HepG2 (cell line): ENCODE data around the gene SINHCAF. TPM values are rescaled to one million over a fixed set of nuclear protein-coding genes. Genes with fewer than 3 reads are reported as not detected.

ENCODE experiments used
- BHLHE40 ChIP-seq: IDR thresholded peaks from 2 replicates; pipeline ENCODE4 v1.6.1; 2011; ENCODE audit warnings: low read length, improper control_type of control experiment
- HDAC2 ChIP-seq: sonication (generic); formaldehyde crosslinking; IDR thresholded peaks from 2 replicates; pipeline ENCODE4 v1.4.0; 2020; ENCODE audit warnings: missing genetic modification reagents
- MAFK ChIP-seq, 2 experiments: IDR thresholded peaks in 1 of 2; conservative IDR thresholded peaks in 1 of 2; 2 replicates each; pipeline ENCODE4 v1.6.1; 2011; ENCODE audit warnings: improper control_type of control experiment in 2 of 2, low read length in 2 of 2
- MED13 ChIP-seq: sonication (generic); formaldehyde crosslinking; IDR thresholded peaks from 2 replicates; pipeline ENCODE4 v1.5.0; 2020; ENCODE audit warnings: missing genetic modification reagents
- NFYB ChIP-seq: sonication (generic); formaldehyde crosslinking; IDR thresholded peaks from 2 replicates; pipeline ENCODE4 v1.4.0; 2020; ENCODE audit warnings: missing genetic modification reagents
- PCBP1 ChIP-seq: fragments of 200-400 bp; formaldehyde crosslinking; IDR thresholded peaks from 2 replicates; pipeline ENCODE4 v1.6.1; 2017; ENCODE audit warnings: mild to moderate bottlenecking, low read depth, low read length, borderline replicate concordance
- PHF8 ChIP-seq: sonication (generic); formaldehyde crosslinking; IDR thresholded peaks from 2 replicates; pipeline ENCODE4 v1.5.0; 2020; ENCODE audit warnings: missing genetic modification reagents
- SOX13 ChIP-seq, 3 experiments: fragments of 450-650 bp in 1 of 3; sonication (generic) in 1 of 3; formaldehyde crosslinking in 1 of 3; IDR thresholded peaks in 2 of 3; conservative IDR thresholded peaks in 1 of 3; 2 replicates each; pipeline versions ENCODE4 v1.5.0 to v1.6.1; 2016 to 2020; ENCODE audit warnings: antibody characterized with exemption in 1 of 3, mild to moderate bottlenecking in 1 of 3, missing compliant biosample characterization in 1 of 3, missing genetic modification reagents in 1 of 3, moderate library complexity in 1 of 3
- TCF7L2 ChIP-seq: IDR thresholded peaks from 2 replicates; pipeline ENCODE4 v1.6.1; 2011; ENCODE audit warnings: mild to moderate bottlenecking, low read depth, low read length, moderate library complexity
- TOPORS ChIP-seq: sonication (generic); formaldehyde crosslinking; IDR thresholded peaks from 2 replicates; pipeline ENCODE4 v1.8.0; 2023; ENCODE audit warnings: mild to moderate bottlenecking, missing genetic modification reagents
- TRIM24 ChIP-seq: sonication (generic); formaldehyde crosslinking; IDR thresholded peaks from 2 replicates; pipeline ENCODE4 v1.8.0; 2022; ENCODE audit warnings: mild to moderate bottlenecking, missing genetic modification reagents
- ZEB1 ChIP-seq: IDR thresholded peaks from 2 replicates; pipeline ENCODE4 v1.6.1; 2012; ENCODE audit warnings: mild to moderate bottlenecking, low read depth, inconsistent platforms; ENCODE audit not compliant: insufficient replicate concordance
- ZNF12 ChIP-seq: sonication (generic); formaldehyde crosslinking; IDR thresholded peaks from 2 replicates; pipeline ENCODE4 v1.5.0; 2020; ENCODE audit warnings: missing genetic modification reagents
- ZNF225 ChIP-seq: sonication (generic); formaldehyde crosslinking; IDR thresholded peaks from 2 replicates; pipeline ENCODE4 v1.4.0; 2020; ENCODE audit warnings: mild to moderate bottlenecking, missing genetic modification reagents
- ZNF235 ChIP-seq: sonication (generic); formaldehyde crosslinking; IDR thresholded peaks from 2 replicates; pipeline ENCODE4 v1.8.1; 2023; ENCODE audit warnings: mild to moderate bottlenecking, missing genetic modification reagents, borderline replicate concordance
- ZNF567 ChIP-seq: sonication (generic); formaldehyde crosslinking; IDR thresholded peaks from 2 replicates; pipeline ENCODE4 v1.8.1; 2023; ENCODE audit warnings: mild to moderate bottlenecking, missing genetic modification reagents, borderline replicate concordance
- ZNF598 ChIP-seq: sonication (generic); formaldehyde crosslinking; IDR thresholded peaks from 2 replicates; pipeline ENCODE4 v1.5.1; 2020; ENCODE audit warnings: mild to moderate bottlenecking, missing genetic modification reagents, borderline replicate concordance
- ZNF839 ChIP-seq: sonication (generic); formaldehyde crosslinking; IDR thresholded peaks from 2 replicates; pipeline ENCODE4 v1.4.0; 2020; ENCODE audit warnings: missing genetic modification reagents, mild to moderate bottlenecking, borderline replicate concordance
- ZNF878 ChIP-seq: sonication (generic); formaldehyde crosslinking; IDR thresholded peaks from 2 replicates; pipeline ENCODE4 v1.8.1; 2023; ENCODE audit warnings: mild to moderate bottlenecking, missing genetic modification reagents, moderate library complexity
- ZSCAN12 ChIP-seq: sonication (generic); formaldehyde crosslinking; IDR thresholded peaks from 2 replicates; pipeline ENCODE4 v1.9.0; 2021; ENCODE audit warnings: mild to moderate bottlenecking, missing genetic modification reagents
- polyA plus RNA-seq, 8 experiments: library from polyadenylated mRNA; depleted of rRNA in 3 of 8; stranded (reverse) in 7 of 8; unstranded in 1 of 8; fragments of >200 nt; fragmentation: Illumina TruSeq in 4 of 8; extraction: Trizol in 4 of 8; gene quantifications; 2 replicates each; pipeline versions ENCODE4 v1.2.1 to v1.2.3, GENCODE V29; 2011 to 2016; ENCODE audit warnings: low read depth in 4 of 8, missing spikeins in 1 of 8, mixed read lengths in 1 of 8; ENCODE audit not compliant: insufficient read depth in 1 of 8
- total RNA-seq, 5 experiments: library from RNA; depleted of rRNA; stranded (reverse); fragments of >200 nt; fragmentation: Illumina TruSeq; extraction: Trizol; gene quantifications; 2 replicates each; pipeline ENCODE4 v1.2.3, GENCODE V29; 2016; ENCODE audit warnings: low read depth in 1 of 5
- TF ChIP-seq, protein P1 (sequence below), 2 experiments: sonication (generic) in 1 of 2; formaldehyde crosslinking in 1 of 2; IDR thresholded peaks; 2 replicates each; pipeline versions ENCODE4 v1.6.1 to v1.9.0; 2014 to 2022; ENCODE audit warnings: antibody characterized with exemption in 1 of 2, borderline replicate concordance in 1 of 2, inconsistent platforms in 1 of 2, low read depth in 1 of 2, missing genetic modification reagents in 1 of 2
- TF ChIP-seq, protein P2 (sequence below): IDR thresholded peaks from 2 replicates; pipeline ENCODE4 v1.6.1; 2016; ENCODE audit warnings: missing biosample characterization, missing genetic modification reagents, low read depth
- TF ChIP-seq, protein P3 (sequence below): sonication (generic); formaldehyde crosslinking; IDR thresholded peaks from 2 replicates; pipeline ENCODE4 v1.9.0; 2021; ENCODE audit warnings: missing genetic modification reagents, borderline replicate concordance

Gene SINHCAF
- total and polyA plus RNA-seq, 2 of the 13 experiments (the other 11 are each of a cell fraction or from before 2014, with no cell fraction given): 54.6 to 97.8 TPM

DNA sequence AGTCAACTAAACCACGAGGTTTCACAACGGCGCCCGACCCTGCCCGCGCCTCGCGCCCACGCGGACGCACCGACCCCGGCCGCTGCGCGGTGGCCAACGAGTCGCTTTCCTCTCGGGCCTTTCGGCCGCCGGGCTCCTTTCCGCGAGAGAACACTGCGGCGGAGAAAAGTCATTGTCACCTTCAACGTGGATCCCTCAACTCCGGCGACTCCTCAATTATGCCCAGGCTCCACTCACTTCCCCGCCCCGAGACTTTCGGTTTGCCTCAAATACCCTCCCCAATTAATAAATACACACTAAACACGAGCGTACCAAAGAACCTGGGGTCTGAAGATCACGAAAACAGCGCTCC lies 450 bp downstream of the SINHCAF start (continued):
- TF ChIP-seq, protein P1, sequence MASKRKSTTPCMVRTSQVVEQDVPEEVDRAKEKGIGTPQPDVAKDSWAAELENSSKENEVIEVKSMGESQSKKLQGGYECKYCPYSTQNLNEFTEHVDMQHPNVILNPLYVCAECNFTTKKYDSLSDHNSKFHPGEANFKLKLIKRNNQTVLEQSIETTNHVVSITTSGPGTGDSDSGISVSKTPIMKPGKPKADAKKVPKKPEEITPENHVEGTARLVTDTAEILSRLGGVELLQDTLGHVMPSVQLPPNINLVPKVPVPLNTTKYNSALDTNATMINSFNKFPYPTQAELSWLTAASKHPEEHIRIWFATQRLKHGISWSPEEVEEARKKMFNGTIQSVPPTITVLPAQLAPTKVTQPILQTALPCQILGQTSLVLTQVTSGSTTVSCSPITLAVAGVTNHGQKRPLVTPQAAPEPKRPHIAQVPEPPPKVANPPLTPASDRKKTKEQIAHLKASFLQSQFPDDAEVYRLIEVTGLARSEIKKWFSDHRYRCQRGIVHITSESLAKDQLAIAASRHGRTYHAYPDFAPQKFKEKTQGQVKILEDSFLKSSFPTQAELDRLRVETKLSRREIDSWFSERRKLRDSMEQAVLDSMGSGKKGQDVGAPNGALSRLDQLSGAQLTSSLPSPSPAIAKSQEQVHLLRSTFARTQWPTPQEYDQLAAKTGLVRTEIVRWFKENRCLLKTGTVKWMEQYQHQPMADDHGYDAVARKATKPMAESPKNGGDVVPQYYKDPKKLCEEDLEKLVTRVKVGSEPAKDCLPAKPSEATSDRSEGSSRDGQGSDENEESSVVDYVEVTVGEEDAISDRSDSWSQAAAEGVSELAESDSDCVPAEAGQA (IDR thresholded peaks at IDR 0.05; ENCODE audit: low read depth): no peak
- TF ChIP-seq, protein P1 (CRISPR knock-in tag; IDR thresholded peaks at IDR 0.05; ENCODE audit: borderline replicate concordance): peak; percentile 24; the same call in 1 of the 2 replicates
- no peak for TF ChIP-seq ZNF839
- no peak for TF ChIP-seq ZNF235 (CRISPR knock-in tag)
- no peak for TF ChIP-seq BHLHE40
- TF ChIP-seq ZNF598 (CRISPR knock-in tag): 0 out of 2 replicates have a peak, but pooled peaks have one; percentile 30
- no peak for TF ChIP-seq ZNF225 (CRISPR knock-in tag)
- TF ChIP-seq HDAC2: peak; percentile 5; the same call in 1 of the 2 replicates
- peak; percentile 45; the same call in 1 of the 2 replicates for TF ChIP-seq TOPORS (CRISPR knock-in tag)
- peak; percentile 8 for TF ChIP-seq PHF8
- TF ChIP-seq TCF7L2: no peak
- TF ChIP-seq SOX13 (IDR thresholded peaks at IDR 0.05): no peak
- TF ChIP-seq SOX13 (CRISPR knock-in tag; conservative IDR thresholded peaks at IDR 0.05 in 1 of 2, IDR thresholded peaks at IDR 0.05 in 1 of 2): no peak
- TF ChIP-seq MAFK (conservative IDR thresholded peaks at IDR 0.05 in 1 of 2, IDR thresholded peaks at IDR 0.05 in 1 of 2; ENCODE audit: low read length in 2 of 2): no peak
- TF ChIP-seq, protein P2, sequence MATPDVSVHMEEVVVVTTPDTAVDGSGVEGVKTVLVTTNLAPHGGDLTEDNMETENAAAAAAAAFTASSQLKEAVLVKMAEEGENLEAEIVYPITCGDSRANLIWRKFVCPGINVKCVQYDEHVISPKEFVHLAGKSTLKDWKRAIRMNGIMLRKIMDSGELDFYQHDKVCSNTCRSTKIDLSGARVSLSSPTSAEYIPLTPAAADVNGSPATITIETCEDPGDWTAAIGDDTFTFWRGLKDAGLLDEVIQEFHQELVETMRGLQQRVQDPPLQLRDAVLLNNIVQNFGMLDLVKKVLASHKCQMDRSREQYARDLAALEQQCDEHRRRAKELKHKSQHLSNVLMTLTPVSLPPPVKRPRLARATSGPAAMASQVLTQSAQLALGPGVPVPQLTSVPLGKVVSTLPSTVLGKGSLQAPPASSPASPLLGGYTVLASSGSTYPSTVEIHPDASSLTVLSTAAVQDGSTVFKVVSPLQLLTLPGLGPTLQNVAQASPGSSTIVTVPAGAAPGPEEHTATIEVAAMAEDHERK (CRISPR knock-in tag): no peak
- TF ChIP-seq ZNF567 (CRISPR knock-in tag): no peak
- TF ChIP-seq ZEB1: no peak
- no peak for TF ChIP-seq ZNF878
- no peak for TF ChIP-seq ZNF12 (CRISPR knock-in tag)
- no peak for TF ChIP-seq TRIM24 (CRISPR knock-in tag)
- TF ChIP-seq MED13: no peak
- no peak for TF ChIP-seq NFYB (CRISPR knock-in tag)
- no peak for TF ChIP-seq ZSCAN12
- no peak for TF ChIP-seq PCBP1
- TF ChIP-seq, protein P3, sequence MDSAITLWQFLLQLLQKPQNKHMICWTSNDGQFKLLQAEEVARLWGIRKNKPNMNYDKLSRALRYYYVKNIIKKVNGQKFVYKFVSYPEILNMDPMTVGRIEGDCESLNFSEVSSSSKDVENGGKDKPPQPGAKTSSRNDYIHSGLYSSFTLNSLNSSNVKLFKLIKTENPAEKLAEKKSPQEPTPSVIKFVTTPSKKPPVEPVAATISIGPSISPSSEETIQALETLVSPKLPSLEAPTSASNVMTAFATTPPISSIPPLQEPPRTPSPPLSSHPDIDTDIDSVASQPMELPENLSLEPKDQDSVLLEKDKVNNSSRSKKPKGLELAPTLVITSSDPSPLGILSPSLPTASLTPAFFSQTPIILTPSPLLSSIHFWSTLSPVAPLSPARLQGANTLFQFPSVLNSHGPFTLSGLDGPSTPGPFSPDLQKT: no peak
